HG03442 (cell line): ENCODE measurements around the gene GPT2.
A peak's percentile ranks its signal among the peaks of the same experiment; 100 is the strongest.
"Not testable (repeated sequence)": the region's sequence is repeated elsewhere in the genome, so short reads cannot be mapped to it uniquely, and the experiment has no call there.

ENCODE experiments used
- ATAC-seq: cut with Tn5 transposase; IDR thresholded peaks from one replicate; pipeline ENCODE4 v1.9.1; 2021; ENCODE audit warnings: mild to moderate bottlenecking, moderate library complexity; ENCODE audit not compliant: unreplicated experiment

The GPT2 gene

GRCh38 chr16:46862555-46863447 lies 21.4 kb upstream of the GPT2 start:
- ATAC-seq, result no peak

- no peak for ATAC-seq
Measured at GRCh38 chr16:46866286-46866685, 17.9 kb upstream of the GPT2 start.

- ATAC-seq, result not testable (repeated sequence)
Measured at GRCh38 chr16:46867486-46867885, 16.7 kb upstream of the GPT2 start.

GRCh38 chr16:46868891-46869290 lies 15.3 kb upstream of the GPT2 start:
- ATAC-seq, result not testable (repeated sequence)

- ATAC-seq, result no peak
Measured at GRCh38 chr16:46871597-46871996, 12.6 kb upstream of the GPT2 start.

GRCh38 chr16:46873201-46873600 lies 11.0 kb upstream of the GPT2 start:
- ATAC-seq, result no peak

- no peak for ATAC-seq
Measured at GRCh38 chr16:46875243-46875642, 8.9 kb upstream of the GPT2 start.

GRCh38 chr16:46882304-46882939 lies 1.7 kb upstream of the GPT2 start:
- no peak for ATAC-seq

- no peak for ATAC-seq
Measured at GRCh38 chr16:46882940-46883307, 1.2 kb upstream of the GPT2 start.

- ATAC-seq, result no peak
Measured at GRCh38 chr16:46883353-46883689, 841 bp upstream of the GPT2 start.

- peak; percentile 12 for ATAC-seq
Measured at GRCh38 chr16:46884513-46885293, 541 bp downstream of the GPT2 start.

- no peak for ATAC-seq
Measured at GRCh38 chr16:46885960-46886763, 2.0 kb downstream of the GPT2 start.

- ATAC-seq, result no peak
Measured at GRCh38 chr16:46886764-46887523, 2.8 kb downstream of the GPT2 start.

GRCh38 chr16:46887524-46887854 lies 3.3 kb downstream of the GPT2 start:
- no peak for ATAC-seq

- no peak for ATAC-seq
Measured at GRCh38 chr16:46889245-46889941, 5.2 kb downstream of the GPT2 start.

- ATAC-seq, result no peak
Measured at GRCh38 chr16:46889942-46890300, 5.8 kb downstream of the GPT2 start.

- ATAC-seq, result no peak
Measured at GRCh38 chr16:46891910-46892309, 7.7 kb downstream of the GPT2 start.

- no peak for ATAC-seq
Measured at GRCh38 chr16:46894036-46894672, 10.0 kb downstream of the GPT2 start.
